Activated T-cell treated with anti-CD3 and anti-CD28 coated beads for 4 hours (primary cell): ENCODE measurements around the gene TRIP10.
"Not testable (repeated sequence)": the region's sequence is repeated elsewhere in the genome, so short reads cannot be mapped to it uniquely, and the experiment has no call there.

Experiments
- DNase-seq: peaks from one replicate; pipeline ENCODE4 v3.0.0-alpha.2; 2020

Gene TRIP10

GRCh38 chr19:6771648-6772027, 32.2 kb downstream of the TRIP10 start:
- not testable (repeated sequence) for DNase-seq

GRCh38 chr19:6772028-6772865, 32.8 kb downstream of the TRIP10 start, which contains the start of gene VAV1:
TSS of gene VAV1 (plus strand) at chr19:6772708. CDS start at chr19:6772808, 100 bp downstream.
- DNase-seq, result peak; percentile 78

GRCh38 chr19:6772866-6773322, 33.4 kb downstream of the TRIP10 start:
- no peak for DNase-seq

- no peak for DNase-seq
These were observed 33.9 kb downstream of the TRIP10 start for GRCh38 chr19:6773323-6773931.

- no peak for DNase-seq
These were observed 35.6 kb downstream of the TRIP10 start for GRCh38 chr19:6774821-6775707.

- DNase-seq, result not testable (repeated sequence)
These were observed 36.6 kb downstream of the TRIP10 start for GRCh38 chr19:6776045-6776444.

GRCh38 chr19:6776999-6777398, 37.5 kb downstream of the TRIP10 start:
- no peak for DNase-seq

- no peak for DNase-seq
These were observed 38.0 kb downstream of the TRIP10 start for GRCh38 chr19:6777434-6777833.

GRCh38 chr19:6778386-6778785, 38.9 kb downstream of the TRIP10 start:
- DNase-seq, result no peak

- DNase-seq, result no peak
These were observed 39.7 kb downstream of the TRIP10 start for GRCh38 chr19:6779206-6779605.

- DNase-seq, result no peak
These were observed 47.9 kb downstream of the TRIP10 start for GRCh38 chr19:6787393-6787792.

GRCh38 chr19:6788896-6789295, 49.4 kb downstream of the TRIP10 start:
- DNase-seq, result no peak

GRCh38 chr19:6790194-6791128, 51.0 kb downstream of the TRIP10 start:
- no peak for DNase-seq

GRCh38 chr19:6791237-6791636, 51.8 kb downstream of the TRIP10 start:
- no peak for DNase-seq

- no peak for DNase-seq
These were observed 53.9 kb downstream of the TRIP10 start for GRCh38 chr19:6793411-6793810.

- no peak for DNase-seq
These were observed 54.5 kb downstream of the TRIP10 start for GRCh38 chr19:6793973-6794372.

GRCh38 chr19:6794686-6795431, 55.4 kb downstream of the TRIP10 start:
- no peak for DNase-seq

GRCh38 chr19:6796278-6796677, 56.8 kb downstream of the TRIP10 start:
- no peak for DNase-seq

GRCh38 chr19:6797646-6798045, 58.2 kb downstream of the TRIP10 start:
- no peak for DNase-seq

GRCh38 chr19:6800160-6800790, 60.8 kb downstream of the TRIP10 start:
- not testable (repeated sequence) for DNase-seq

- DNase-seq, result no peak
These were observed 61.6 kb downstream of the TRIP10 start for GRCh38 chr19:6800991-6801484.
